DOHH2 (cell line): Measurements from ENCODE around the gene PTPRN2.

ENCODE experiments used
- H3F3A ChIP-seq: fragments of 200-600 bp; sonication (generic), shearing (Covaris generic); 2 replicates; pipeline ENCODE4 v1.6.0; 2016; ENCODE audit warnings: antibody characterized with exemption, mild to moderate bottlenecking; ENCODE audit not compliant: control insufficient read depth, insufficient read depth
- H3K27ac ChIP-seq: fragments of 200-600 bp; sonication (generic); 2 replicates; pipeline ENCODE4 v1.5.1; 2014; ENCODE audit warnings: low read depth, mild to moderate bottlenecking, low read length, moderate library complexity
- H3K27me3 ChIP-seq: fragments of 200-600 bp; sonication (generic); 2 replicates; pipeline ENCODE4 v1.6.1; 2014; ENCODE audit warnings: mild to moderate bottlenecking, low read length, mixed read lengths; ENCODE audit not compliant: control insufficient read depth
- H3K36me3 ChIP-seq: fragments of 200-600 bp; sonication (generic); 2 replicates; pipeline ENCODE4 v1.6.1; 2014; ENCODE audit warnings: mild to moderate bottlenecking, low read length, moderate library complexity, mixed read lengths; ENCODE audit not compliant: control insufficient read depth
- H3K4me1 ChIP-seq: fragments of 200-600 bp; sonication (generic); 2 replicates; pipeline ENCODE4 v1.6.1; 2014; ENCODE audit warnings: mild to moderate bottlenecking, low read length, mixed read lengths; ENCODE audit not compliant: control insufficient read depth
- H3K4me2 ChIP-seq: fragments of 200-600 bp; sonication (generic); 2 replicates; pipeline ENCODE4 v1.6.0; 2014; ENCODE audit warnings: mild to moderate bottlenecking, low read length, moderate library complexity
- H3K4me3 ChIP-seq: fragments of 200-600 bp; sonication (generic); 2 replicates; pipeline ENCODE4 v1.5.1; 2014; ENCODE audit warnings: mild to moderate bottlenecking, low read length, mixed read lengths
- H3K79me2 ChIP-seq: fragments of 200-600 bp; sonication (generic); 2 replicates; pipeline ENCODE4 v1.6.1; 2014; ENCODE audit warnings: mild to moderate bottlenecking, low read length, mixed read lengths; ENCODE audit not compliant: control insufficient read depth
- H3K9me2 ChIP-seq: fragments of 200-600 bp; sonication (generic); replicated peaks from 2 replicates; pipeline ENCODE4 v1.6.1; 2014; ENCODE audit warnings: mild to moderate bottlenecking, low read length, mixed read lengths; ENCODE audit not compliant: control insufficient read depth
- H3K9me3 ChIP-seq: fragments of 200-600 bp; sonication (generic); 2 replicates; pipeline ENCODE4 v1.6.1; 2014; ENCODE audit warnings: antibody characterized with exemption, low read length, mixed read lengths; ENCODE audit not compliant: control insufficient read depth, insufficient read depth
- H4K20me1 ChIP-seq: fragments of 200-600 bp; sonication (generic); 2 replicates; pipeline ENCODE4 v1.6.0; 2014; ENCODE audit warnings: low read depth, mild to moderate bottlenecking, antibody characterized with exemption, low read length, moderate library complexity; ENCODE audit not compliant: control insufficient read depth, insufficient read depth
- CTCF ChIP-seq: fragments of 200-600 bp; sonication (generic); IDR thresholded peaks from one replicate; pipeline ENCODE4 v1.5.1; 2014; ENCODE audit warnings: antibody characterized with exemption, mild to moderate bottlenecking, low read depth, low read length; ENCODE audit not compliant: poor library complexity, severe bottlenecking
- EZH2phosphoT487 ChIP-seq: fragments of 200-600 bp; sonication (generic); IDR thresholded peaks from 2 replicates; pipeline ENCODE4 v1.6.1; 2017; ENCODE audit warnings: borderline replicate concordance, mild to moderate bottlenecking, antibody characterized with exemption, low read length, moderate library complexity, mixed read lengths

PTPRN2 gene

DNA sequence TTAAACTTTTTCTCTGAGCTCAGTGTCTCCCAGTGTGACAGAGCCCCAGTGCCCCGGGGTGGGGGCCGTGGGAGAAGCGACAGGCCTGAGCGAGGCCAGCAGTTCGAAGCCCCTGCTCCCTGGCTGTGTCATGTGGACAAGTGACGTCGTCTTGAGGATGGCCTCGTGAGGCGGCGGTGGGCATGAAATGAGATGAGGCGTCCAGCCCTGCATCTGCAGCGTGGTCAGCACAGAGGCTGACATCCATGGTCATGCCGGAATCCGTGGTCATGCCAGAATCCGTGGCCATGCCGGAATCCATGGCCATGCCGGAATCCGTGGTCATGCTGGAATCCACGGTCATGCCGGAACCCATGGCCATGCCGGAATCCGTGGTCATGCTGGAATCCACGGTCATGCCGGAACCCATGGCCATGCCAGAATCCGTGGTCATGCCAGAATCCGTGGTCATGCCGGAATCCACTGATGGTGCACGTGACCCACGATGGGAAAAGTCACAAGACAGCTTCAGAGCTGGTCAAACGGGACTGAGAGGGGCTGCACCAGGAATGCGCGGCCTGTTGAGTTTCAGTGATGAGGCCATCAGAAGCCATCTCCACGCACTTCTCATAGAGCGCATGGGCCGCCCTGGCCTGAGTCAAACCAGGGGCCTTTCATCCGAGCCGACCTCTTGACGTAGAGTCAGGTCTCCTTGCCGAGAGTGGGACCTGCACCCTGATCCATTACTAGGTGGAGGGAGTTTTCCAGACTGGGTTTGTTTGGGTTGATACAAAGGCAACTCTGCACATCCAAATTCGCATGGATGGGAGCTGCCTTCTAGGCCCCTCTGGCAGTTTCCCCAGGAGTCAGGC lies 342.5 kb downstream of the PTPRN2 start:
- no peaks in the 10 kb centered on the region for H3K9me2 ChIP-seq
- H3F3A ChIP-seq: peaks cover 4% of the 10 kb centered on the region
- no peaks in the 10 kb centered on the region for H3K27me3 ChIP-seq
- no peak overlapping the region for H3K27ac ChIP-seq
- no peaks in the 10 kb centered on the region for H3K79me2 ChIP-seq
- no peaks in the 10 kb centered on the region for H3K36me3 ChIP-seq
- peaks cover 54% of the 10 kb centered on the region for H3K9me3 ChIP-seq
- H3K4me3 ChIP-seq: no peak overlapping the region
- no peaks in the 10 kb centered on the region for H3K4me1 ChIP-seq
- H4K20me1 ChIP-seq: no peaks in the 10 kb centered on the region
- no peak for TF ChIP-seq EZH2phosphoT487
- TF ChIP-seq CTCF: no peak
- no peak overlapping the region for H3K4me2 ChIP-seq

GRCh38 chr7:158244430-158244829 lies 343.2 kb downstream of the PTPRN2 start:
- H3K4me2 ChIP-seq: no peak overlapping the region
- no peak overlapping the region for H3K4me3 ChIP-seq
- peaks cover 4% of the 10 kb centered on the region for H3F3A ChIP-seq
- no peaks in the 10 kb centered on the region for H3K36me3 ChIP-seq
- no peaks in the 10 kb centered on the region for H3K9me2 ChIP-seq
- H3K27ac ChIP-seq: no peak overlapping the region
- H3K4me1 ChIP-seq: no peaks in the 10 kb centered on the region
- TF ChIP-seq EZH2phosphoT487 (no peak), CTCF (no peak)
- no peaks in the 10 kb centered on the region for H3K79me2 ChIP-seq
- peaks cover 51% of the 10 kb centered on the region for H3K9me3 ChIP-seq
- no peaks in the 10 kb centered on the region for H3K27me3 ChIP-seq
- no peaks in the 10 kb centered on the region for H4K20me1 ChIP-seq

- Histone ChIP-seq H3K27ac (no peak overlapping the region), H3F3A (no peaks in the 10 kb centered on the region), H3K9me2 (no peaks in the 10 kb centered on the region), H3K36me3 (no peaks in the 10 kb centered on the region), H3K79me2 (no peaks in the 10 kb centered on the region), H3K27me3 (no peaks in the 10 kb centered on the region), H4K20me1 (no peaks in the 10 kb centered on the region), H3K4me3 (no peak overlapping the region), H3K9me3 (peaks cover 40% of the 10 kb centered on the region), H3K4me1 (no peaks in the 10 kb centered on the region), H3K4me2 (no peak overlapping the region)
- TF ChIP-seq EZH2phosphoT487 (no peak), CTCF (no peak)
Measured at GRCh38 chr7:158241919-158242318, 345.7 kb downstream of the PTPRN2 start.
